ENCODE data around the gene SYNJ1.
"Not testable (repeated sequence)": the region's sequence is repeated elsewhere in the genome, so short reads cannot be mapped to it uniquely, and the experiment has no call there.

The SYNJ1 gene

DNA sequence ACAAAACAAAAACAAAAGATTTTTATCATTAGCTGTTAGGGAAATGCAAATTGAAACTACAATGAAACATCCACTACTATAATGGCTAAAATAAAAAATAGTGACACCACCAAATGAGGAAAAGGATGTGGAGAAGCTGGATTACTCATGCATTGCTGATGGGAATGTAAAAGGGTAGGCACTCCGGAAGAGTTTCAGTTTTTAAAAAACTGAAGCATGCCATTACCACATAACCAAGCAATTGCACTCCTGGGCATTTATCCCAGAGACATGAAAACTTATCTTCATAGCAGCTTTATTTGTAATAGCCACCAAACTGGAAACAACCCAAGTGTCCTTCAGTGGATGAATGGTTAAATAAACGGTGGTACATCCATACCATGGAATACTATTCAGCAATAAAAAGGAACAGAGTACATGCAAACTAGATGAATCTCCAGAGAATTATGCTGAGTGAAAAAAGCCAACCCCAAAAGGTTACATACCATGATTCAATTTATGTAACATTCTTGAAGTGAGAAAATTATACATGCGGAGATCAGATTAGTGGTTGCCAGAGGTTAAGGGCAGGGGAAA is 101.1 kb downstream of the SYNJ1 start:
- TF ChIP-seq, protein P1, sequence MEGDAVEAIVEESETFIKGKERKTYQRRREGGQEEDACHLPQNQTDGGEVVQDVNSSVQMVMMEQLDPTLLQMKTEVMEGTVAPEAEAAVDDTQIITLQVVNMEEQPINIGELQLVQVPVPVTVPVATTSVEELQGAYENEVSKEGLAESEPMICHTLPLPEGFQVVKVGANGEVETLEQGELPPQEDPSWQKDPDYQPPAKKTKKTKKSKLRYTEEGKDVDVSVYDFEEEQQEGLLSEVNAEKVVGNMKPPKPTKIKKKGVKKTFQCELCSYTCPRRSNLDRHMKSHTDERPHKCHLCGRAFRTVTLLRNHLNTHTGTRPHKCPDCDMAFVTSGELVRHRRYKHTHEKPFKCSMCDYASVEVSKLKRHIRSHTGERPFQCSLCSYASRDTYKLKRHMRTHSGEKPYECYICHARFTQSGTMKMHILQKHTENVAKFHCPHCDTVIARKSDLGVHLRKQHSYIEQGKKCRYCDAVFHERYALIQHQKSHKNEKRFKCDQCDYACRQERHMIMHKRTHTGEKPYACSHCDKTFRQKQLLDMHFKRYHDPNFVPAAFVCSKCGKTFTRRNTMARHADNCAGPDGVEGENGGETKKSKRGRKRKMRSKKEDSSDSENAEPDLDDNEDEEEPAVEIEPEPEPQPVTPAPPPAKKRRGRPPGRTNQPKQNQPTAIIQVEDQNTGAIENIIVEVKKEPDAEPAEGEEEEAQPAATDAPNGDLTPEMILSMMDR (IDR thresholded peaks at IDR 0.05; ENCODE audit: low read depth, low read length, missing control alignments) = no peak
- Histone ChIP-seq H3K27ac (no peak overlapping the region), H3K36me3 (replicated peaks) (peaks cover 7% of the 10 kb centered on the region), H3K27me3 (replicated peaks) (no peaks in the 10 kb centered on the region), H3K4me3 (ENCODE audit: low read depth, low read length) (no peak overlapping the region)
- DNase-seq = peak; percentile 18
- in situ Hi-C loops (cut with HindIII; ENCODE audit: low pct_ligation_motif_present, low sequenced_read_pairs) = no loop called here

DNA sequence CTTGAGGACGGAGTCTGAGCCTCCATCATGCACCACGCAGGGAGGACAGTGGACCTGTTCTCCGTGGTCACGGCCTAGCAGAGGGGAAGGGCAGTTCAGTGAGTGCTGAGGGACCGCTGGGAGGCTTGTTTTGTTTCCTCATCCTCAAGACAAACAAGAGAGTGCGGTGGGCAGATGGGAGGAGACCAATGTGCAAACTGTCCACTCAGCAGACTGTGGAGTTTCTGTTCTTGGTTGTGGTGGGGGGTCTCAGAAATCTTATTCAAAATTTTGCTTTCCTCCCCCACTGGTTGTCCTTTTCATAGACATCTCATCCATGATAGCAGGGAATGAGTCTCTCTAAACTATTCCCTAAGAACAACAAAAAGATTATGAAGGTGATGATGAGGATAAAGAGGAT is 109.6 kb downstream of the SYNJ1 start:
- in situ Hi-C loops (cut with HindIII; ENCODE audit: low pct_ligation_motif_present, low sequenced_read_pairs); H3K27me3 ChIP-seq (replicated peaks); DNase-seq; H3K36me3 ChIP-seq (replicated peaks); H3K4me3 ChIP-seq (ENCODE audit: low read depth, low read length); H3K27ac ChIP-seq: not testable (repeated sequence)

DNA sequence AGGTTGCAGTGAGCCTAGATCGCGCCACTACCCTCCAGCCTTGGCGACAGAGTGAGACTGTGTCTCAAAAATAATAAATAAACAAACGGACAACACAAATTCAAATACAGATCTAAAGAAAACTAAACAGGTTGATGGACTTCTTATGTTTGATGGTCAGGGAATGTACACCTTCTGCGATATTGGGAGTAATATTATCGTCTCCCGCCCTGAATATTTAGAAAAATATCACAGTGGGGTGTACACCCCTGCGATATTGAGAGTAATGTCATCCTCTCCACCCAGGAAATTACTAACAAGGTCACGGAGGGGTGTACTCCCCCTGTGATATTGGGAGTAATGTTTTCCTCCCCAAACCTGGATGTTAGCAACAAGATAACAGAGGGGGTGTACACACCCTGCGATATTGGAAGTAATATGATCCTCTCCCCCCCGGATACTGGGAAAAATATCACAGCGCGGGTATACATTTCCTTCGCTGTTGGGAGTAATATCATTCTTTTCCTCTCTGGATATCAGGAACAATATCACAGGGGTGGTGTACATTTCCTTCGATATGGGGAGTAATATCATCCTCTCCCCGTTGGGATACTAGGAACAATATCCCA is 114.3 kb downstream of the SYNJ1 start:
- TF ChIP-seq, protein P1 (IDR thresholded peaks at IDR 0.05; ENCODE audit: low read depth, low read length, missing control alignments) = no peak
- H3K27ac ChIP-seq = peak overlapping the region; percentile 99
- peaks cover 5% of the 10 kb centered on the region for H3K36me3 ChIP-seq (replicated peaks)
- H3K27me3 ChIP-seq (replicated peaks) = no peaks in the 10 kb centered on the region
- H3K4me3 ChIP-seq (ENCODE audit: low read depth, low read length) = peak overlapping the region; percentile 92
- DNase-seq = no peak
- in situ Hi-C loops (cut with HindIII; ENCODE audit: low pct_ligation_motif_present, low sequenced_read_pairs) = no loop called here

DNA sequence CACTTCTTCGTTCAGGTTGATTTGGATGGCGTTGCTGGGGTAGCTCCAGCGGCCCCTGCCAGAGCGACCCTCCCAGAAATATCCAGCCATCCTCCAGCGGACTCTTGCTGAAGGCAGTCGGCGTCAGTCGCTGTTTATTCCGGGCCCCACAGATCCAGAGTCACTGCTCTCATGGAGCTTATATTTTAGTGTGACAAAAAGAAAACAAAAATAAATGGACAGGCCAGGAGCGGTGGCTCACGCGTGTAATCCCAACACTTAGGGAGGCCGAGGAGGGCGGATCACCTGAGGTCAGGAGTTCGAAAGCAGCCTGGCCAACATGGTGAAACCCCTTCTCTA is 114.8 kb downstream of the SYNJ1 start:
- H3K27me3 ChIP-seq (replicated peaks) = no peaks in the 10 kb centered on the region
- peaks cover 5% of the 10 kb centered on the region for H3K36me3 ChIP-seq (replicated peaks)
- peak overlapping the region; percentile 99 for H3K27ac ChIP-seq
- in situ Hi-C loops (cut with HindIII; ENCODE audit: low pct_ligation_motif_present, low sequenced_read_pairs) = no loop called here
- DNase-seq = no peak
- TF ChIP-seq, protein P1 (IDR thresholded peaks at IDR 0.05; ENCODE audit: low read depth, low read length, missing control alignments) = no peak
- H3K4me3 ChIP-seq (ENCODE audit: low read depth, low read length) = peak overlapping the region; percentile 92

DNA sequence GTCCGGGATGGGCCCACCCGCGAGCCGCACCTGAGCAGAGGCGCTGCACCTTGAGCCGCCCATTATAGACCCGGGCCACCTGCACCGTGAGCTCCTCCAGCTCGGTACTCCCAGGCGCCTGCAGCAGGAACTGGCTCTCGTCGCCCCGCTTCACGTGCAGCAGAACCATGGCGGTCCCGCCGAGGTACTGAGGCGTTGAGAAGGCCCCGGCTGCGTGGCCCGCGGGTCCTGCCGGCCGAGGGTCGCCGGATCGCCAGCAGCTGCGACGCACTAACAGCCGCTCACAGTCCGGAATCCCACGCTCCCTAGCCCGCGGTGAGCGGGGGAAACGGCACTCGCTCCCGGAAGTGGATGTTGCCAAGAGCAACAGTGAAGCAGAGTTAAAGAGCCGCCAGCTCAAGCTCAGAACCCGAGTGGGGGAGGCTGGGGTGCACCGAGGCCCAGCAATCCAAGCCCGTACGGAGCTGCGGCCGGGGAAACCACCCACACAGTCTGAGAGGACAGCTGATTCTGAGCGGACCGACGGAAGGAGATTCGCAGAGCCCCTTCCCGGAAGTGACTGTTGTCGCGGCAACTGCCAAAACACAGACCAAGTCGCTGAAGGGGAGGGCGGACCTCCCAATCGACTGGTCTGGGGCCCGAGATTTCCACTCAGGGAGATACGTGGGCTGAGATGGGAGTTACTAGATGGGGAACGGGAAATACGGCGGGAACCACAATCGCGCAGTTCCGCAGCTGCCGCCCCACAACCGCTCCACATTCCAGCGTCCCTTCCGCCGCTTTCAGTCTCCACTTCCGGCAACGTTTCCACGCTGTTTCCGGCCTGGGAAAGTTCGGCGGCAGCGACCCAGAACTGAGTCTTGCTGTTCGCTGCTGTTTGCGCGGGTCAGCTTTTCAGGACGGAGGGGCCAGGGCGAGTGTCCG is 115.5 kb downstream of the SYNJ1 start, which contains the start of gene CFAP298:
Gene CFAP298, minus strand, starts transcription at position 303 of the 924 bp plus-strand sequence. Its CDS starts 134 bp downstream, at position 169.
- in situ Hi-C loops (cut with HindIII; ENCODE audit: low pct_ligation_motif_present, low sequenced_read_pairs) = no loop called here
- DNase-seq = peak; percentile 95
- Histone ChIP-seq H3K27ac (peak within 1 kb of the TSS; percentile 99), H3K4me3 (ENCODE audit: low read depth, low read length) (peak within 1 kb of the TSS; percentile 92), H3K36me3 (replicated peaks) (peaks cover 5% of the 10 kb centered on the region), H3K27me3 (replicated peaks) (no peaks in the 10 kb centered on the region)
- TF ChIP-seq, protein P1 (IDR thresholded peaks at IDR 0.05; ENCODE audit: low read depth, low read length, missing control alignments) = no peak

DNA sequence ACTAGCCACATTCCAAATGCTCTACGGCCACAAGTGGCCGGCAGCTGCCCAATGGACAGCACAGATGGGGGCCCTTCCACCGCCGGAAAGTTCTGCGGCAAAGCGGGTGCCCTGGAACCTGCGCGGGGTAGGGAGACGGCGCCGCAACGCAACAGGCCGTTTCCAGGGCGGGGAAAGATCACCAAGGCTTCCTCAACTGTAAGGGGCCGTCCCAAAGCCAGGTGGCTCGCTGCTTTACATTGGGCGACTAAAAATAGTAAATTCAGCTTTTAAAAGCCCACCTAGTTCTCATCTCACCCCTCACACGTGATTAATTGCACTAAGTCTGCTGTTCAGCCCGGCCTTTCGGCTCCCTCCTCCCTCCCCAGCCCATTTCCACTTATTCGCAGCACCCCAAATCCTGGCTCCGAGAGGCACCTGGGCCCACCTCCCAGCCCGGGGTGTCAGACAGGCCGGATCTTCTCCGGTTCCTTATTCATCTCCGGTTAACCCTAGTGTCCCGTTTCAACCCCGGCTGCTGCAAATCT is 116.3 kb downstream of the SYNJ1 start:
- TF ChIP-seq, protein P1 (IDR thresholded peaks at IDR 0.05; ENCODE audit: low read depth, low read length, missing control alignments) = no peak
- DNase-seq = peak; percentile 27
- Histone ChIP-seq H3K27me3 (replicated peaks) (no peaks in the 10 kb centered on the region), H3K36me3 (replicated peaks) (peaks cover 5% of the 10 kb centered on the region), H3K4me3 (ENCODE audit: low read depth, low read length) (peak overlapping the region; percentile 92), H3K27ac (peak overlapping the region; percentile 99)
- in situ Hi-C loops (cut with HindIII; ENCODE audit: low pct_ligation_motif_present, low sequenced_read_pairs) = no loop called here

DNA sequence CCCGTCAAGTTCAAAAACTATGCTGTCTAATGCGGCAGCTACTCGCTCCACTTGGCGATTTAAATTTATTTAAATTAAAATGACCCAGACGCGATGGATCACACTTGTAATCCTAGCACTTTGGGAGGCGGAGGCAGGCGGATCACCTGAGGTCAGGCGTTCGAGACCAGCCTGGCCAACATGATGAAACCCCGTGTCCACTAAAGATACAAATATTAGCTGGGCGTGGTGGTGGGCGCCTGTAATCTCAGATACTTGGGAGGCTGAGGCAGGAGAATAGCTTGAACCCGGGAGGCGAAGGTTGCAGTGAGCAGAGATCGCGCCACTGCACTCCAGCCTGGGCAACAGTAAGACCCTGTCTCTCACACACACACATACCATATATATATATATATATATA is 116.9 kb downstream of the SYNJ1 start:
- DNase-seq; H3K27ac ChIP-seq; H3K27me3 ChIP-seq (replicated peaks); in situ Hi-C loops (cut with HindIII; ENCODE audit: low pct_ligation_motif_present, low sequenced_read_pairs); H3K36me3 ChIP-seq (replicated peaks): not testable (repeated sequence)
- H3K4me3 ChIP-seq (ENCODE audit: low read depth, low read length) = peak overlapping the region; percentile 92

Measured in brain microvascular endothelial cell (primary cell).